Endothelial cell (in vitro differentiated cells): ENCODE measurements around the gene GNPDA1. TPM values are rescaled to one million over a fixed set of nuclear protein-coding genes. Genes with fewer than 3 reads are reported as not detected.
A peak's percentile ranks its signal among the peaks of the same experiment; 100 is the strongest.

Experiments
- DNase-seq: peaks from one replicate; pipeline ENCODE4 v3.0.0; 2021; ENCODE audit warnings: low spot score
- H3K27ac Mint-ChIP-seq: one replicate; pipeline ENCODE4 v1.8.0; 2021; ENCODE audit warnings: mixed read lengths, inconsistent platforms; ENCODE audit not compliant: unreplicated experiment
- H3K27me3 Mint-ChIP-seq: one replicate; pipeline ENCODE4 v1.8.0; 2021; ENCODE audit warnings: mild to moderate bottlenecking, moderate library complexity, mixed read lengths, inconsistent platforms; ENCODE audit not compliant: unreplicated experiment
- H3K36me3 Mint-ChIP-seq: one replicate; pipeline ENCODE4 v1.8.0; 2021; ENCODE audit warnings: mild to moderate bottlenecking, low read depth, mixed read lengths, inconsistent platforms; ENCODE audit not compliant: unreplicated experiment
- H3K4me1 Mint-ChIP-seq: one replicate; pipeline ENCODE4 v1.8.0; 2021; ENCODE audit warnings: mild to moderate bottlenecking, mixed read lengths, inconsistent platforms; ENCODE audit not compliant: unreplicated experiment
- H3K4me3 Mint-ChIP-seq: one replicate; pipeline ENCODE4 v1.8.0; 2021; ENCODE audit warnings: mild to moderate bottlenecking, mixed read lengths, inconsistent platforms; ENCODE audit not compliant: unreplicated experiment
- H3K9me3 Mint-ChIP-seq: one replicate; pipeline ENCODE4 v1.8.0; 2021; ENCODE audit warnings: mixed read lengths, inconsistent platforms; ENCODE audit not compliant: unreplicated experiment
- CTCF ChIP-seq: fragments of 200-600 bp; sonication (generic); IDR thresholded peaks from one replicate; pipeline ENCODE4 v1.5.0; 2021; ENCODE audit warnings: antibody characterized with exemption; ENCODE audit not compliant: unreplicated experiment
- total RNA-seq: library from RNA; stranded (reverse); fragmentation: NEBNext Ultra II Directional; extraction: Animal tissue kit (Norgen Biotek cat#: 25700); gene quantifications from one replicate; pipeline ENCODE4 v1.2.1, GENCODE V29; 2021; ENCODE audit not compliant: unreplicated experiment

The GNPDA1 gene
- total RNA-seq, 1 donor from 2014 or later, result 59.5 TPM

DNA sequence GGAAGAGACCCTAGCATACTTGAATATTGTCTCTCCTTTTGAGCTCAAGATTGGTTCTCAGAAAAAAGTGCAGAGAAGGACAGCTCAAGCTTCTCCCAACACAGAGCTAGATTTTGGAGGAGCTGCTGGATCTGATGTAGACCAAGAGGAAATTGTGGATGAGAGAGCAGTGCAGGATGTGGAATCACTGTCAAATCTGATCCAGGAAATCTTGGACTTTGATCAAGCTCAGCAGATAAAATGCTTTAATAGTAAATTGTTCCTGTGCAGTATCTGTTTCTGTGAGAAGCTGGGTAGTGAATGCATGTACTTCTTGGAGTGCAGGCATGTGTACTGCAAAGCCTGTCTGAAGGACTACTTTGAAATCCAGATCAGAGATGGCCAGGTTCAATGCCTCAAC is 34.4 kb downstream of the GNPDA1 start:
- H3K4me1 Mint-ChIP-seq, result no peaks in the 10 kb centered on the region
- H3K27ac Mint-ChIP-seq, result no peak overlapping the region
- no peak for DNase-seq
- H3K27me3 Mint-ChIP-seq, result peaks cover 1% of the 10 kb centered on the region
- H3K36me3 Mint-ChIP-seq, result peaks cover 43% of the 10 kb centered on the region
- no peak for TF ChIP-seq CTCF
- no peak overlapping the region for H3K4me3 Mint-ChIP-seq
- no peaks in the 10 kb centered on the region for H3K9me3 Mint-ChIP-seq

- Mint-ChIP-seq H3K9me3 (no peaks in the 10 kb centered on the region), H3K4me1 (no peaks in the 10 kb centered on the region), H3K27me3 (peaks cover 1% of the 10 kb centered on the region), H3K4me3 (no peak overlapping the region), H3K27ac (no peak overlapping the region), H3K36me3 (peaks cover 36% of the 10 kb centered on the region)
- no peak for TF ChIP-seq CTCF
- no peak for DNase-seq
Measured at GRCh38 chr5:141976176-141976575, 36.7 kb downstream of the GNPDA1 start.

DNA sequence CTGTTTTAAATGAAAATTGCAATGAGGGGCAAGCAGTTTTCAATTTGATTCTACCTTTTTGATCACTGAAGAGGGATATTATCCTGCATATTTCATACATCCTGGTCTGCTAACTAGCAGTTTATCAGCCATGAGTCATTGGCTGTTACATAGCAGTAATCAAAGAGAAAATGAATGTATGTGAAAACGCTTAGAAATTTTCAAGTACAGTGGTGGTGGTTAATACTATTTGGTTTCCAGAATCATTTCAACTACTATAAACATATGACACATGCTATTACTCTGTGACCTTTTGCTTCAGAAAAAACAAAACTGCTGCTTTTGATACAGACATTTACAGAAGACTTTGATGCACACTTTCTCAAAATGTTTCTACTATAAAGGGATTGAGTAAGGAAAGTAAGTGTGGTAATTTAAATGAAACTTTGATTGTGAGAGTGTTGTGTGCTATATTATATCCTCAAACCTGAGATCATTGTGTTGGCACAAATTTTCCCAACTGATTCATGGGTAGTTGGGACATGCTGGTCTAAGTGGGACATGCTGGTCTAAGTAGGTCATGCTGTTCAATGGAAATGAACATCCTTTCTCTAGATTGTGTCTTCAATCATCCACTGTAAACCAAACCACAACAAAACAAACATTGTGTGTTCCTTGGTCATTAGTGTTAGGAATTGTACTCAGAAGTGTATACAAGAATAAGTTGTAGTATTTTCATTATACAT is 38.8 kb downstream of the GNPDA1 start:
- DNase-seq, result no peak
- Mint-ChIP-seq H3K9me3 (no peaks in the 10 kb centered on the region), H3K27ac (no peak overlapping the region), H3K36me3 (peaks cover 26% of the 10 kb centered on the region), H3K27me3 (peaks cover 1% of the 10 kb centered on the region), H3K4me3 (peak overlapping the region; percentile 8), H3K4me1 (peaks cover 14% of the 10 kb centered on the region)
- TF ChIP-seq CTCF, result no peak

DNA sequence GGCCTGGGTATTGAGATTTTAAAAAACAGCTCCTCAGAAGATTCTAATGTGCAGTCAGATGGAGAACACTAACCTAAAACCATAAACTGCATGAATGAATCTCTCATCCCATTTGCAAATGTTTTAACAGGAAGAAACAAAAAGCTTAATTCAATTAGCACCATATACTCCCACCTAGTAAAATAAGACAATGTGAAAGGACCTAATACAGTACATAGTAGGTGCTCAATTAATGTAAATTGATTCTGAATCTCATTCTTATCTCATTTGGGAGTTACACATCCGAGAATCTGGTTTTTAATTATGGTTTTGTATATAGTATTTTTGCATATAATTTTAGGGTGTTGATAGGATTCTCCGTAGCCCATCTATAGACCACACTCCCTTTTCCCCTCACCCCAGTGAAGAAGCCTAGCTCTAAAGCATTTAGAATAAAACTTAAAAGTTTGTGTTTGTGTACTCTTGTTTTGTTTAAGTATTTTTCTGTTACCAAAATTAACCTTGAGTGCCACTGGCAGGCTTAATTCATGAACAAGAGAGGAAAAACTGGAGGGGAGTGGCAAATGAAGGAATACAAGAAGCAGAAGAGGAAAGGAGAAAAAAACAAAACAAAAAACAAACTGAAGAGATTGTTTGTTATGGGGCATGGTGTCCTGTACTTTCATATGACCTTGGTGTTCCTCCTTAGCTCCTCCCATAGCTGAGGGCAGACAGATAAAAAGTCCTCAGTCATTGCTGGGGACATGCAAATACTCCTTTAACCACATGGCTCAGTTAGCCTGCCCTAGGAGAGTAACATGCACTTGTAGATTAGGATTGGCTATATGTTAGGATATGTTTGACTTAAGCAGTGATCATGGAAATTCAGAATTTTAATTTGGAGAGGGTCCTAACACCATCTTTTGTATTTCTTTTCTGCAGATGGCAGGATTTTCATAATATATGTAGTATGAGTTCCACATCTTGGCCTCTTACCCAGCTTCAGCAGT is 42.8 kb downstream of the GNPDA1 start:
- peaks cover 19% of the 10 kb centered on the region for H3K4me1 Mint-ChIP-seq
- DNase-seq, result no peak
- H3K36me3 Mint-ChIP-seq, result peaks cover 15% of the 10 kb centered on the region
- H3K27ac Mint-ChIP-seq, result peak overlapping the region; percentile 96
- peak overlapping the region; percentile 94 for H3K4me3 Mint-ChIP-seq
- no peaks in the 10 kb centered on the region for H3K9me3 Mint-ChIP-seq
- peaks cover 4% of the 10 kb centered on the region for H3K27me3 Mint-ChIP-seq
- no peak for TF ChIP-seq CTCF
